HT1080 (cell line): ENCODE results near the gene C6orf89. TPM values are rescaled to one million over a fixed set of nuclear protein-coding genes. Genes with fewer than 3 reads are reported as not detected.
"Not testable (repeated sequence)": the region's sequence is repeated elsewhere in the genome, so short reads cannot be mapped to it uniquely, and the experiment has no call there.

Experiments used
- DNase-seq: peaks from one replicate; pipeline ENCODE4 v3.0.0-alpha.2; 2015; ENCODE audit warnings: low read depth
- total RNA-seq: library from RNA; depleted of rRNA; stranded (reverse); fragments of >200 nt; shearing (Covaris generic); gene quantifications from 2 replicates; pipeline ENCODE4 v1.2.3, GENCODE V29; 2014

C6orf89 gene
- total RNA-seq, 1 experiment from 2014 or later = 59.0 TPM

- DNase-seq = no peak
Measured at GRCh38 chr6:36886950-36887618, 1.3 kb downstream of the C6orf89 start.

- no peak for DNase-seq
Measured at GRCh38 chr6:36888115-36888643, 2.4 kb downstream of the C6orf89 start.

- no peak for DNase-seq
Measured at GRCh38 chr6:36888654-36889481, 3.1 kb downstream of the C6orf89 start.

- DNase-seq = no peak
Measured at GRCh38 chr6:36890112-36890663, 4.4 kb downstream of the C6orf89 start.

GRCh38 chr6:36891153-36891552 is 5.4 kb downstream of the C6orf89 start:
- not testable (repeated sequence) for DNase-seq

GRCh38 chr6:36893976-36894932 is 8.5 kb downstream of the C6orf89 start:
- no peak for DNase-seq

- no peak for DNase-seq
Measured at GRCh38 chr6:36897609-36898008, 11.9 kb downstream of the C6orf89 start.

GRCh38 chr6:36904114-36904513 is 18.4 kb downstream of the C6orf89 start:
- DNase-seq = no peak

- DNase-seq = no peak
Measured at GRCh38 chr6:36904851-36905393, 19.2 kb downstream of the C6orf89 start.

- DNase-seq = no peak
Measured at GRCh38 chr6:36906539-36907325, 21.0 kb downstream of the C6orf89 start.

GRCh38 chr6:36907781-36908180 is 22.0 kb downstream of the C6orf89 start:
- no peak for DNase-seq

GRCh38 chr6:36908747-36909146 is 23.0 kb downstream of the C6orf89 start:
- DNase-seq = no peak

GRCh38 chr6:36912030-36912454 is 26.3 kb downstream of the C6orf89 start:
- no peak for DNase-seq

GRCh38 chr6:36912586-36912985 is 26.8 kb downstream of the C6orf89 start:
- peak; percentile 87 for DNase-seq

- DNase-seq = no peak
Measured at GRCh38 chr6:36913082-36913481, 27.3 kb downstream of the C6orf89 start.

- peak; percentile 56 for DNase-seq
Measured at GRCh38 chr6:36914227-36914794, 28.6 kb downstream of the C6orf89 start.

GRCh38 chr6:36915599-36915998 is 29.8 kb downstream of the C6orf89 start:
- DNase-seq = no peak

GRCh38 chr6:36916126-36916525 is 30.4 kb downstream of the C6orf89 start:
- no peak for DNase-seq

- no peak for DNase-seq
Measured at GRCh38 chr6:36917541-36918193, 31.9 kb downstream of the C6orf89 start.
